K562 (cell line): ENCODE results near the gene DCTN1. TPM values are rescaled to one million over a fixed set of nuclear protein-coding genes. Genes with fewer than 3 reads are reported as not detected.

Source experiments
- FOXK2 ChIP-seq, 2 experiments: fragments of 450-650 bp; IDR thresholded peaks in 1 of 2; conservative IDR thresholded peaks in 1 of 2; 2 replicates each; pipeline ENCODE4 v1.6.1; 2016; ENCODE audit warnings: low read depth in 2 of 2, mild to moderate bottlenecking in 1 of 2
- RUNX1 ChIP-seq: sonication (generic); IDR thresholded peaks from 2 replicates; pipeline ENCODE4 v1.6.1; 2016; ENCODE audit warnings: antibody characterized with exemption, low read depth
- SMARCC2 ChIP-seq: fragments of 450-650 bp; IDR thresholded peaks from 2 replicates; pipeline ENCODE4 v1.6.1; 2017; ENCODE audit warnings: antibody characterized with exemption, moderate library complexity, mild to moderate bottlenecking, low read depth
- SNRNP70 ChIP-seq: fragments of 200-400 bp; formaldehyde crosslinking; optimal IDR thresholded peaks from 2 replicates; pipeline ENCODE3; 2017; ENCODE audit warnings: low read depth, low read length
- TSC22D4 ChIP-seq: fragments of 450-650 bp; IDR thresholded peaks from 2 replicates; pipeline ENCODE4 v1.6.1; 2016; ENCODE audit warnings: missing genetic modification characterization, missing biosample characterization, control low read depth
- ZNF586 ChIP-seq: fragments of 450-650 bp; formaldehyde crosslinking; conservative IDR thresholded peaks from 2 replicates; pipeline ENCODE4 v1.4.0; 2020; ENCODE audit warnings: mild to moderate bottlenecking, moderate library complexity
- ZNF75A ChIP-seq: fragments of 450-650 bp; formaldehyde crosslinking; IDR thresholded peaks from 2 replicates; pipeline ENCODE4 v1.4.0; 2020; ENCODE audit warnings: mild to moderate bottlenecking
- polyA plus RNA-seq, 8 experiments: library from polyadenylated mRNA; depleted of rRNA in 4 of 8; stranded (reverse) in 5 of 8; unstranded in 3 of 8; fragments of >200 nt; fragmentation: Nextera tagmentation in 2 of 8; fragmentation: Illumina TruSeq in 1 of 8; extraction: Ambion mirVana in 2 of 8; extraction: Trizol in 1 of 8; gene quantifications; 2 replicates each; pipeline versions ENCODE4 v1.2.1 to v1.2.3, GENCODE V29; 2011 to 2014; ENCODE audit warnings: inconsistent platforms in 1 of 8, missing spikeins in 1 of 8
- total RNA-seq, 7 experiments: library from RNA; depleted of rRNA in 6 of 7; stranded (reverse); fragments of >200 nt in 6 of 7; fragmentation: Illumina TruSeq in 2 of 7; extraction: Trizol in 2 of 7; gene quantifications; 2 replicates each; pipeline versions ENCODE4 v1.2.1 to v1.2.3, GENCODE V29; 2011 to 2021; ENCODE audit warnings: low replicate concordance in 1 of 7
- TF ChIP-seq, protein P1 (sequence below): fragments of 250-450 bp; sonication (Bioruptor Pico); IDR thresholded peaks from 2 replicates; pipeline ENCODE4 v1.5.0; 2021; ENCODE audit warnings: mild to moderate bottlenecking, moderate library complexity
- TF ChIP-seq, protein P2 (sequence below), 2 experiments: fragments of 450-650 bp in 1 of 2; sonication (generic) in 1 of 2; formaldehyde crosslinking in 1 of 2; IDR thresholded peaks in 1 of 2; conservative IDR thresholded peaks in 1 of 2; 2 replicates each; pipeline versions ENCODE4 v1.6.1 to v1.8.1; 2016 to 2023; ENCODE audit warnings: mild to moderate bottlenecking in 2 of 2, moderate library complexity in 2 of 2, inconsistent platforms in 1 of 2, missing genetic modification reagents in 1 of 2

DCTN1 gene
- total and polyA plus RNA-seq, 9 of the 15 experiments (the other 6 are each of a cell fraction or from before 2014, with no cell fraction given) = 23.9 to 71.7 (median 45.0) TPM

DNA sequence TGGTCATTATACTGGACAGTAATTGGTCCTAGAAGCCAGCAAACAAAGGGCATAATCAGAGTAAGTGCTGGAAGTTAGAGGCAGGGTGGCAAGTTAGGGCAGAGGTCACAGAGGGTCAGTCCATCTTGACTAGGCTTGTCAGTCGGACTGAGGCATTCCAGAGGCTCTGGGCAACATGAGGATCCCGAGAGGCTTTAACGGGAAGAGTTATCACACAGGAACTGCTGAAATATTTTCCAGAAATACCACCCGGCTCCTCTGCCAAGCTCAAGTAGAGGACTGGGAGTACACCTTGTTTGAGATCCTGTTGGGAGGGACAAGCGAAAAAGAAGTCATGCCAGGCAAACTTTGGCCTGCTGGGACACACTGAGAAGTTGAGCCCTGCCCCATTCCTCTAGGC, 27.6 kb upstream of the DCTN1 start (continued):
- TF ChIP-seq, protein P1, sequence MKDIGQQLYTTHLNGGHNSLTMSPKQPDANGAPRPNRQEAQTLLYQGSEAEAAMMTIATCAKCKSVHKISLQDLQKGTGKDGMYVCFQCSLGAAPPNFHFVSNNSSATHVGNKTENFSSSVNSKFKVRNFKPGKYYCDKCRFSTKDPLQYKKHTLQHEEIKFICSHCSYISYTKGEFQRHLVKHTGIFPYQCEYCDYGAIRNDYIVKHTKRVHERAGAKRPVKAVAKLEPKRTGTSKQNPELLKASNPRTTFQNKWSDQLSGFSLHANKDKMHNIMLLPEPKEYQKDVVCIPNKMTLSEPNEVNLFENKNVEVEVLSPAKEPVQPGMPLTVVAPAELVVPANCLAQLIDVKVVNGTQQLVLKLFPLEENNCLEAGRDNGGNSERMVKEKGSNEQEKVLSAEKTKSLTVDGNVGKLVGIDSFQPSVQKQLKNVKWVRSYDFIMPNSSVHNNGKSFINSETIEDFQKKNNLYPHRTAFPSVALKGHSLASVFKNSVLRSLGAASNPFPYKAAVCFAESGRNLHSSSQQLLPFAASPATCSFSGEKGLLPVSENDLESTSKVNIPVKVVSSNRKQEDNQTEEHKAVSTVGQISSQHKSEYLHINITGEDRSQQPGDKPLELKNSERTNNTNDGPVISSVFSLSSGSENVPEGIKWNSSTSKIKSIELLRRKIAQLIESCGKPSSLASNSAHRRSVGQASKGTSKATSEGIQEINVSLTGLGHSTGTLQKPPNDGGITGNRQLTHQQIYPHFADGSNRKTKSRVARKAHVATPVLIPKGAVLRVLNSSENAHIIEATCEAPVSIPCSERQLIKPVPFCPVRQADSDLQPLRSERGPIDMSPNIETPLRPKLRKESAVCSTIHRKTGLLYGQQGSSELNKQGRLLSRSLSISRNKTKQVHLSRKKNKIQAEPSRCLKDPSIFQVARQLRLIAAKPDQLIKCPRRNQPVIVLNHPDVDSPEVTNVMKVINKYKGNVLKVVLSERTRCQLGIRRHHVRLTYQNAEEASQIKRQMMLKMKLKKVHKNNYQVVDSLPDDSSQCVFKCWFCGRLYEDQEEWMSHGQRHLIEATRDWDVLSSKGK = no peak
- TF ChIP-seq ZNF586 (CRISPR knock-in tag) (no peak), ZNF75A (CRISPR knock-in tag) (no peak), SNRNP70 (no peak), RUNX1 (no peak), FOXK2 (conservative IDR thresholded peaks at IDR 0.05 in 1 of 2, IDR thresholded peaks at IDR 0.05 in 1 of 2; ENCODE audit: low read depth in 2 of 2) (no peak), TSC22D4 (tag) (no peak), SMARCC2 (no peak)
- TF ChIP-seq, protein P2, sequence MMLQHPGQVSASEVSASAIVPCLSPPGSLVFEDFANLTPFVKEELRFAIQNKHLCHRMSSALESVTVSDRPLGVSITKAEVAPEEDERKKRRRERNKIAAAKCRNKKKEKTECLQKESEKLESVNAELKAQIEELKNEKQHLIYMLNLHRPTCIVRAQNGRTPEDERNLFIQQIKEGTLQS (IDR thresholded peaks at IDR 0.05) = no peak
- TF ChIP-seq, protein P2 (CRISPR knock-in tag; conservative IDR thresholded peaks at IDR 0.05) = no peak
- TF ChIP-seq, all 486 proteins: peak for 0
